NT2/D1 (cell line): Measurements from ENCODE around the gene HGF.
"Not testable (repeated sequence)": the region's sequence is repeated elsewhere in the genome, so short reads cannot be mapped to it uniquely, and the experiment has no call there.

Source experiments
- DNase-seq: peaks from one replicate; pipeline ENCODE4 v3.0.0-alpha.2; 2011; ENCODE audit warnings: low read depth, low spot score
- H3K27me3 ChIP-seq: 2 replicates; pipeline ENCODE4 v1.6.0; 2011; ENCODE audit warnings: mild to moderate bottlenecking; ENCODE audit not compliant: insufficient read length, insufficient read depth
- H3K36me3 ChIP-seq: 2 replicates; pipeline ENCODE4 v1.6.1; 2011; ENCODE audit warnings: mild to moderate bottlenecking, low read length, mixed read lengths; ENCODE audit not compliant: insufficient read depth, insufficient read length
- H3K4me1 ChIP-seq: 2 replicates; pipeline ENCODE4 v1.5.1; 2011; ENCODE audit not compliant: insufficient read depth, insufficient read length
- H3K4me3 ChIP-seq: 2 replicates; pipeline ENCODE4 v1.5.1; 2011; ENCODE audit warnings: low read depth; ENCODE audit not compliant: insufficient read length
- H3K9ac ChIP-seq: 2 replicates; pipeline ENCODE4 v1.6.0; 2011; ENCODE audit warnings: low read depth; ENCODE audit not compliant: insufficient read length
- H3K9me3 ChIP-seq: 2 replicates; pipeline ENCODE4 v1.5.1; 2011; ENCODE audit warnings: mild to moderate bottlenecking, low read length; ENCODE audit not compliant: insufficient read depth
- SUZ12 ChIP-seq: IDR thresholded peaks from 2 replicates; pipeline ENCODE4 v1.6.1; 2011; ENCODE audit not compliant: insufficient read length, insufficient read depth; ENCODE audit errors: extremely low read depth
- YY1 ChIP-seq: IDR thresholded peaks from 2 replicates; pipeline ENCODE4 v1.6.1; 2011; ENCODE audit not compliant: insufficient read length, insufficient read depth
- ZNF274 ChIP-seq: IDR thresholded peaks from 2 replicates; pipeline ENCODE4 v1.6.1; 2011; ENCODE audit warnings: mild to moderate bottlenecking, low read depth, low read length

The HGF gene

DNA sequence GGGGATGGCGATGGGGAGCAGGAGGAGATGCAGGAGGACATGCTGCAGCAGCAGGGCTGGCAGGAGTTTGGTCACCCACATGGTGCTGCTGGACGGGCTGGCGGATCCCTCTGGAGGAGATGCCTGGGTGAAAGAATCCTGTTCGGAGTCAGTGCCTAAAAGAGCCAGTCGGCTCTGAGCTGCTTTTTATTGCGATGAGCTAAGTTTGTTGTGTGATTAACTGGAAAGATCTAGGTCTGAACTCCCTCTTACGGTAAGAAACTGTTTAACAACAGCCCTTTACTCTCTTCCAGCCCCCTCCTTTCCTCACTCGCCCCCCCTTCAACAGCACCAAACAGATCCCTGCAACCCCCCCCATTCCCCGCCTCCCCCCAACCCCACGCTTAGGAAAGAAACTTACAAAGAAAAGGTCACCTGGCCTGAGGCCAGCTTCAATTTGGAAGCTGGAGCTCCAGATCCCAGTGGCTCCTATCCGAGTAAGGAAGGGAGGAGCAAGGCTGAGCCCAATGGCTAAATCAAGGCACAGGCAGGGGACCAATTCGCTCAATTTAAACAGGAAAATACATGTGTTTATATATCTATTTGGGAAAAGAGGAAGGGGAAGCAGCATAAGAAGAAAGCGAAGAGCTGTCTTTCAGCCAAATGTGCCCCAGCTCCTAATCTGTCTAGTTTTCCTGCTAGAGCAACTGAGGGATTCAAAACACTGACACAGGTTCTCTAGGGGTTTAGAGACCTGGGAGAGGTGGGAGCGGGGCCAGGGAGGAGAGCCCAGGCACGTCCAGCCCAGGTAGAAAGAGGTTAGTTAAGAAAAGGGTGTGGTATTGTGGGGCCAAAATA, at the start of gene HGF:
Gene HGF, minus strand, starts transcription at position 157 of the 837 bp plus-strand sequence. Its CDS starts 76 bp downstream, at position 81.
- DNase-seq, result no peak
- no peaks in the 10 kb centered on the region for H3K9me3 ChIP-seq
- no peak within 1 kb of the TSS for H3K4me3 ChIP-seq
- no peaks in the 10 kb centered on the region for H3K36me3 ChIP-seq
- no peaks in the 10 kb centered on the region for H3K4me1 ChIP-seq
- H3K9ac ChIP-seq, result no peak within 1 kb of the TSS
- H3K27me3 ChIP-seq, result no peaks in the 10 kb centered on the region
- TF ChIP-seq ZNF274 (no peak), SUZ12 (no peak), YY1 (no peak)

DNA sequence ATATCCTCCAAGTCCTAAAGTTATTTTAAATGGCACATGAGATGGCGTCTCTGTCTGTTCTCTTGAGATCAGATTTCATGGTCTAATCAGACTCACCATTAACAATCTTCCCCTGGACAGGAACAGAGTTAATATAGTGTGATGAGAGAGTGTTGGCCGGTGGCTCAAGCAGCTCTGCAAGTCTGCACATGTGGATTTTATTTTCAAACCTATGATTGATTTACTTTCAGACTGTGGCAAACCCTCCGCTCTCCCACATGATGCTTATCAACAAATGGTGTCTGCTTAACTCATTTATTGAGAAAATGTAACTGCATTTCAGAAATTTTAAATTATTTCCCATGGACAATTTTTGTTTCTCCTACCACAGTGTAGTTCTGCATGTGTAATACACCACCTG, 46.5 kb upstream of the HGF start:
- H3K36me3 ChIP-seq, result no peaks in the 10 kb centered on the region
- H3K9me3 ChIP-seq, result no peaks in the 10 kb centered on the region
- no peaks in the 10 kb centered on the region for H3K4me1 ChIP-seq
- no peak overlapping the region for H3K9ac ChIP-seq
- H3K27me3 ChIP-seq, result no peaks in the 10 kb centered on the region
- DNase-seq, result no peak
- no peak overlapping the region for H3K4me3 ChIP-seq
- TF ChIP-seq SUZ12, result no peak
- TF ChIP-seq YY1, result no peak
- no peak for TF ChIP-seq ZNF274

DNA sequence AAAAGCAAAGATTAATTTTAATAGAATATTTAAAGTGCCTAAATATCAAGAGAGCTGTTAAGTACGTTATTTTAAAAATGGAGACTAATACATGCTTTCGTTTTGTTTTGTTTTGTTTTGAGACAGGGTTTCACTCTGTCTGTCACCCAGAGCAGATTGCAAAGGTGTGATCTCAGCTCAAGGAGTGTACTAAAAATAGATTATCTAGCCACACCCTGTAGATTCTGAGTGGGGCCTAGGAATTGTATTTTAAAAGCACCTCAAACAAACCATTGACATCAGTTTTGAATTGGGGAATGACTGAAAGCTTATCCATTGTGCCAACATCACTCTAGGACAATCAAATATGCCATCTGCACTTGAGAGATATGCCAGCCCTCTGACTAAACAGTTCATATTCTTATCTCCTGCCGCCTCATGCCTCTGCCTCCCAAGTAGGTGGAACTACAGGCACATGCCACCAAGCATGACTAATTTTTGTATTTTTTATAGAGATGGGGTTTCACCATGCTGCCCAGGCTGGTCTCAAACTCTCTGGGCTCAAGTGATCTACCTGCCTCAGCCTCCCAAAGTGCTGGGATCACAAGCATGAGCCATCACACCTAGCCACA, 43.1 kb upstream of the HGF start:
- not testable (repeated sequence) for H3K4me3 ChIP-seq, H3K9ac ChIP-seq, DNase-seq

DNA sequence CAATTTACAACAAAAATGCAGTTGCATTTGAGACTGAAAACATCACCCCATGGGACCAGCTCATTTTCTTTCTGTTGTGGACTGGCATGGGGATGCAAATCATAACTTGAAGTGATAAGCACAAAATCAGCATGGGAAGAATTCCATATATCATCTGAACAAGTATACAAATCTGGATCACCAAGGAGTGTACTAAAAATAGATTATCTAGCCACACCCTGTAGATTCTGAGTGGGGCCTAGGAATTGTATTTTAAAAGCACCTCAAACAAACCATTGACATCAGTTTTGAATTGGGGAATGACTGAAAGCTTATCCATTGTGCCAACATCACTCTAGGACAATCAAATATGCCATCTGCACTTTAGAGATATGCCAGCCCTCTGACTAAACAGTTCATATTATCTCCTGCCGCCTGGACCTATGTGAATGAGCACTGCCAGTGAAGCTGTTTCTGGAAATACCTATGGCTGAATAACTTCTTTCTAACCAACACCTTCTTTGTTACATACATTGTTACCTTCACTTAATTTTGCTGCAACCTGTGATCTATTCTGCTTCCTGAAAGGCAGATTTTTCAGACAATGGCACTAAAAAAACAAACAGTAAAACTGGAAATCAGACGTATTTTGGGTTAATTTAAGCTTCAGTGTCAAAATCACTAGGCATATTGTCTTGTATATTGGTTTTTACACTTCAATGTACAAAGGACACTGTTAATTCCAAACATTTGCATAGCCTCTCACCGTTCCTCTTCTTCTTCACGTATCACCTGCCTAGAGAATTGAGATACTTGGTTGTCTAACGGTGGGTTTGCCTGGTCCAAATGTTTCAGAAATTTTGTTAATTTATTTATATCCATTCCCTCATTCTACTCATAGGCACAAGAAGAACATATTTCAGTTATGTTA, 42.4 kb upstream of the HGF start:
- DNase-seq, result no peak
- no peaks in the 10 kb centered on the region for H3K9me3 ChIP-seq
- no peaks in the 10 kb centered on the region for H3K27me3 ChIP-seq
- TF ChIP-seq YY1 (no peak), SUZ12 (no peak), ZNF274 (no peak)
- no peaks in the 10 kb centered on the region for H3K36me3 ChIP-seq
- no peak overlapping the region for H3K4me3 ChIP-seq
- no peaks in the 10 kb centered on the region for H3K4me1 ChIP-seq
- no peak overlapping the region for H3K9ac ChIP-seq

More for the DNA sequence above, 43.1 kb upstream of the HGF start:
- H3K36me3 ChIP-seq, H3K4me1 ChIP-seq, H3K9me3 ChIP-seq, H3K27me3 ChIP-seq: not testable (repeated sequence)

- no peak for DNase-seq
- H3K4me1 ChIP-seq, result no peaks in the 10 kb centered on the region
- no peak overlapping the region for H3K9ac ChIP-seq
- no peak overlapping the region for H3K4me3 ChIP-seq
- TF ChIP-seq YY1 (no peak), ZNF274 (no peak), SUZ12 (no peak)
- H3K27me3 ChIP-seq, result no peaks in the 10 kb centered on the region
- no peaks in the 10 kb centered on the region for H3K36me3 ChIP-seq
- no peaks in the 10 kb centered on the region for H3K9me3 ChIP-seq
Measured at GRCh38 chr7:81810476-81811155, 40.8 kb upstream of the HGF start.

GRCh38 chr7:81808310-81808709, 38.5 kb upstream of the HGF start:
- H3K9ac ChIP-seq, H3K36me3 ChIP-seq, H3K27me3 ChIP-seq, H3K9me3 ChIP-seq, H3K4me1 ChIP-seq, DNase-seq, H3K4me3 ChIP-seq: not testable (repeated sequence)

GRCh38 chr7:81803267-81803666, 33.4 kb upstream of the HGF start:
- TF ChIP-seq YY1 (no peak), ZNF274 (no peak), SUZ12 (no peak)
- Histone ChIP-seq H3K27me3 (no peaks in the 10 kb centered on the region), H3K9ac (no peak overlapping the region), H3K4me1 (no peaks in the 10 kb centered on the region), H3K4me3 (no peak overlapping the region), H3K36me3 (no peaks in the 10 kb centered on the region), H3K9me3 (no peaks in the 10 kb centered on the region)
- no peak for DNase-seq
